Measurements from ENCODE around the gene ZNF740.
A peak's percentile ranks its signal among the peaks of the same experiment; 100 is the strongest.

ZNF740 gene

GRCh38 chr12:53244337-53244736 lies 63.8 kb downstream of the ZNF740 start:
- no peak for TF ChIP-seq EZH2phosphoT487 (IDR thresholded peaks at IDR 0.05; ENCODE audit: borderline replicate concordance)
- no peak for TF ChIP-seq CTCF (conservative IDR thresholded peaks at IDR 0.05; ENCODE audit: low read length)
- Histone ChIP-seq H3K9ac (ENCODE audit: low read depth, low read length, poor library complexity, severe bottlenecking) (no peak overlapping the region), H3K36me3 (ENCODE audit: insufficient read depth, low read length) (no peaks in the 10 kb centered on the region), H3K9me3 (ENCODE audit: insufficient read depth, low read depth, low read length) (no peaks in the 10 kb centered on the region), H3K79me2 (ENCODE audit: insufficient read depth, low read length) (no peaks in the 10 kb centered on the region), H4K20me1 (ENCODE audit: insufficient read depth, low read length, poor library complexity, severe bottlenecking) (no peaks in the 10 kb centered on the region), H2AFZ (ENCODE audit: low read length) (peak overlapping the region; percentile 78; the same call in 1 of the 2 replicates), H3K27me3 (ENCODE audit: insufficient read depth, low read length, poor library complexity, severe bottlenecking) (no peaks in the 10 kb centered on the region), H3F3A (ENCODE audit: low read depth) (no peaks in the 10 kb centered on the region), H3K9me2 (replicated peaks; ENCODE audit: low read depth, low read length) (no peaks in the 10 kb centered on the region), H3K4me1 (ENCODE audit: insufficient read depth, low read length, poor library complexity, severe bottlenecking) (no peaks in the 10 kb centered on the region), H3K4me2 (ENCODE audit: low read depth, low read length, poor library complexity, severe bottlenecking) (no peak overlapping the region), H3K4me3 (ENCODE audit: low read length, poor library complexity, severe bottlenecking) (no peak overlapping the region)
